ENCODE results near the gene PIAS3. TPM values are rescaled to one million over a fixed set of nuclear protein-coding genes. Genes with fewer than 3 reads are reported as not detected.
"Not testable (repeated sequence)": the region's sequence is repeated elsewhere in the genome, so short reads cannot be mapped to it uniquely, and the experiment has no call there.

Gene PIAS3
- total RNA-seq, 1 donor from 2014 or later = 20.3 TPM

DNA sequence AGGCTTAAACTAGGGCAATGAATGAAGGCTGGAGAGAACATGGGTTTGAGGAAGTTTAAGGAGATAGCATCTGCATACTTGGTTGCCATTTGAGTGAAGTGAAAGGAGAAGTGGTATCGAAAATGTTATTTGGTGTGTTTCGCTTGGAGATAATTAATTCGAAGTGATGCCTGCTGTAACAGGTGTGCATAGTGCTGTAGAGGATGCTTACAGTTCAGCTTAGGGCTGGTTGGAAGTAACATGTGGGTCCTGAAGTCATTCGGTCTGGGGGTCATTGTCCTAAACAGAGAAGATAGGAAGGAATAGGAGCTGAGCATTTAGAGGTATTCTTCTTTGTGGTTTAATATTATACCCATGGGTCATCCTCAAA lies 13.8 kb downstream of the PIAS3 start:
- Mint-ChIP-seq H3K27me3 (ENCODE audit: unreplicated experiment) (peaks cover 6% of the 10 kb centered on the region), H3K36me3 (ENCODE audit: unreplicated experiment) (no peaks in the 10 kb centered on the region), H3K27ac (ENCODE audit: unreplicated experiment) (no peak overlapping the region), H3K4me3 (ENCODE audit: unreplicated experiment) (no peak overlapping the region), H3K9me3 (ENCODE audit: unreplicated experiment) (no peaks in the 10 kb centered on the region), H3K4me1 (ENCODE audit: low read depth, unreplicated experiment) (no peaks in the 10 kb centered on the region)
- no peak for DNase-seq
- TF ChIP-seq, protein P1, sequence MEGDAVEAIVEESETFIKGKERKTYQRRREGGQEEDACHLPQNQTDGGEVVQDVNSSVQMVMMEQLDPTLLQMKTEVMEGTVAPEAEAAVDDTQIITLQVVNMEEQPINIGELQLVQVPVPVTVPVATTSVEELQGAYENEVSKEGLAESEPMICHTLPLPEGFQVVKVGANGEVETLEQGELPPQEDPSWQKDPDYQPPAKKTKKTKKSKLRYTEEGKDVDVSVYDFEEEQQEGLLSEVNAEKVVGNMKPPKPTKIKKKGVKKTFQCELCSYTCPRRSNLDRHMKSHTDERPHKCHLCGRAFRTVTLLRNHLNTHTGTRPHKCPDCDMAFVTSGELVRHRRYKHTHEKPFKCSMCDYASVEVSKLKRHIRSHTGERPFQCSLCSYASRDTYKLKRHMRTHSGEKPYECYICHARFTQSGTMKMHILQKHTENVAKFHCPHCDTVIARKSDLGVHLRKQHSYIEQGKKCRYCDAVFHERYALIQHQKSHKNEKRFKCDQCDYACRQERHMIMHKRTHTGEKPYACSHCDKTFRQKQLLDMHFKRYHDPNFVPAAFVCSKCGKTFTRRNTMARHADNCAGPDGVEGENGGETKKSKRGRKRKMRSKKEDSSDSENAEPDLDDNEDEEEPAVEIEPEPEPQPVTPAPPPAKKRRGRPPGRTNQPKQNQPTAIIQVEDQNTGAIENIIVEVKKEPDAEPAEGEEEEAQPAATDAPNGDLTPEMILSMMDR (IDR thresholded peaks at IDR 0.05; ENCODE audit: partially characterized antibody, unreplicated experiment) = no peak

DNA sequence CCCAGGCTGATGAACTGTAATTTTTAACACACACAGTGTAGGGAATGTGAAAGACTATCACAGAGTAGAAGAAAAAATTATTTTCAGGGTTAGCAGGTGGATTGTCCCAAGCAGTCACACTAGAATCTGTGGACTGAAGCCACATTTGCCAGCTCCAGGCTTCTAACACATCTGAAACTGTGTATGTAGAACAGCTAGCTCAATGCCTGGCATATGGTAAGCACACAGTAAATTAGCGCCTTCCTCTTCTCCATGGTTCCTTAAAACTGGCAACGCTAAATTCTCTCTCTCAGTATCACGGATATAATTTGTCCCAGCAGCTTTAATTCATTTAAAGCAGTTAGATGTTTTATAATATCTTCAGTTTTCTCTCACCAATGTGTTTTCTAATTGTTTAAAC lies 15.8 kb downstream of the PIAS3 start:
- no peak overlapping the region for H3K4me3 Mint-ChIP-seq (ENCODE audit: unreplicated experiment)
- TF ChIP-seq, protein P1 (IDR thresholded peaks at IDR 0.05; ENCODE audit: partially characterized antibody, unreplicated experiment) = no peak
- H3K4me1 Mint-ChIP-seq (ENCODE audit: low read depth, unreplicated experiment) = no peaks in the 10 kb centered on the region
- H3K9me3 Mint-ChIP-seq (ENCODE audit: unreplicated experiment) = no peaks in the 10 kb centered on the region
- H3K36me3 Mint-ChIP-seq (ENCODE audit: unreplicated experiment) = no peaks in the 10 kb centered on the region
- peaks cover 6% of the 10 kb centered on the region for H3K27me3 Mint-ChIP-seq (ENCODE audit: unreplicated experiment)
- H3K27ac Mint-ChIP-seq (ENCODE audit: unreplicated experiment) = no peak overlapping the region
- no peak for DNase-seq

DNA sequence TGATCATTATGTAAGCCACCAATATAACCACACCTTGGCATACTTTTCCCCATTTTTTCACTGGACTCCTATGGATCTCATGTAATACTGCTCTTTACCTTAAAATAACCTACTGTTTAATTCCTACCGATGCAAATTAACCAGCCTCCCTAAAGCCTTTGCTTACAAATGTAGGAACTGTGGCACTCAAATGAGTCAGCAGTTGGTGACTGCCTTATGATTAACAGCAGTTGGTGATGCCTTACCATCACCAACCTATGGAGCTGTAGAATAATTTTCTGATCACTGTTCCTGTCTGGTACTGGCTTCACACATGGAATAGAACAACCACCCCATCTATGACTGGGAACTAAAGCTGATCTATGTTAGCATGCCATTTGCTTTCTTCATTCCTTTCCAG lies 21.2 kb downstream of the PIAS3 start:
- H3K27ac Mint-ChIP-seq (ENCODE audit: unreplicated experiment) = no peak overlapping the region
- TF ChIP-seq, protein P1 (IDR thresholded peaks at IDR 0.05; ENCODE audit: partially characterized antibody, unreplicated experiment) = no peak
- no peak overlapping the region for H3K4me3 Mint-ChIP-seq (ENCODE audit: unreplicated experiment)
- H3K4me1 Mint-ChIP-seq (ENCODE audit: low read depth, unreplicated experiment) = no peaks in the 10 kb centered on the region
- no peak for DNase-seq
- H3K36me3 Mint-ChIP-seq (ENCODE audit: unreplicated experiment) = no peaks in the 10 kb centered on the region
- no peaks in the 10 kb centered on the region for H3K9me3 Mint-ChIP-seq (ENCODE audit: unreplicated experiment)
- peaks cover 1% of the 10 kb centered on the region for H3K27me3 Mint-ChIP-seq (ENCODE audit: unreplicated experiment)

DNA sequence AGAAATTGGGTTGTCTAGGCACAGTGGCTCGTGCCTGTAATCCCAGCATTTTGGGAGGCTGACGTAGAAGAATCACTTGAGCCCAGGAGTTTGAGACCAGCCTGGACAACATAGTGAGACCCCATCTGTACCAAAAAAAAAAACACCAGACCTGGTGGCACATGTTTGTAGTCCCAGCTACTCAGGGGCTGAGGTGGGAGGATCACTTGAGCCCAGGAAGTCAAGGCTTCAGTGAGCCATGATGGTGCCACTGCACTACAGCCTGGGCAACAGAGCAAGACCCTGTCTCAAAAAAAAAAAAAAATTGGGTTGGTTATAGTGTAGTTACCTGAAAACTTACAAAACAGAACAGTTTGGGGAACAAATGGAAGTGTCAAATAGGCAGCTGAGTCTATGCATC lies 28.1 kb downstream of the PIAS3 start:
- H3K27ac Mint-ChIP-seq (ENCODE audit: unreplicated experiment) = not testable (repeated sequence)

DNA sequence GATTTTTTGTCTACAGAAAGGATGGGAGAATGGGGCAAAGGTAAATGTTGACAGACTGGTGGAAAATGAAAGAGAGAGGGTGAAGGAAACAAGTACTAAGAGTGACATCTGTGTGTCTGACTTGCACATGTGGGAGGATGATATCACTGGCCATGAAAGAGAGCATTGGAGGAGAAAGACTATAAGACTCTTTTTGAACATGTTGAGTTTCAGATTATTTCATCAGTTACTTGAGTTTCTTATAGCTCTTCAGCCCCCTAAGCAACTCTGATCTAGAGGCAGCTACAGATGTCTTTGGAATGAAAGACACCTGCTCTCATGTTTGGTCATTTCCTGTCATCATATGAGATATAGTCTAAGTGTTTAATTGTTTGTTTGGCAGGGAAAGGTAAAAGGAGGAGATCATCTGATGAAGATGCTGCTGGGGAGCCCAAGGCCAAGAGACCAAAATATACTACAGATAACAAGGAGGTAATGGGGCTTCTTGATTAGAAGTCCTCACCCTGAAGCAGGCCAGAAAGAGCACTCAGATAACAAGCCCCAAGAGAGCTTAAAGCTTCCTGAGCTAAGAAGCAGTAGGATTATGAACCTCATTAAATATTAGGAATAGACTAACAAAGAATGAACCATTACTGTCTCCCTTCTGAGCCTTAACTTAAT lies 30.4 kb downstream of the PIAS3 start:
- no peak for DNase-seq
- no peaks in the 10 kb centered on the region for H3K4me1 Mint-ChIP-seq (ENCODE audit: low read depth, unreplicated experiment)
- TF ChIP-seq, protein P1 (IDR thresholded peaks at IDR 0.05; ENCODE audit: partially characterized antibody, unreplicated experiment) = no peak
- peaks cover 6% of the 10 kb centered on the region for H3K36me3 Mint-ChIP-seq (ENCODE audit: unreplicated experiment)
- H3K9me3 Mint-ChIP-seq (ENCODE audit: unreplicated experiment) = peaks cover 4% of the 10 kb centered on the region
- no peak overlapping the region for H3K4me3 Mint-ChIP-seq (ENCODE audit: unreplicated experiment)
- no peak overlapping the region for H3K27ac Mint-ChIP-seq (ENCODE audit: unreplicated experiment)
- H3K27me3 Mint-ChIP-seq (ENCODE audit: unreplicated experiment) = peaks cover 2% of the 10 kb centered on the region

More for the DNA sequence above, 28.1 kb downstream of the PIAS3 start:
- H3K9me3 Mint-ChIP-seq (ENCODE audit: unreplicated experiment); H3K4me3 Mint-ChIP-seq (ENCODE audit: unreplicated experiment); H3K4me1 Mint-ChIP-seq (ENCODE audit: low read depth, unreplicated experiment); H3K27me3 Mint-ChIP-seq (ENCODE audit: unreplicated experiment); H3K36me3 Mint-ChIP-seq (ENCODE audit: unreplicated experiment); DNase-seq: not testable (repeated sequence)
